H1 (cell line): ENCODE results near the gene RASAL2. TPM values are rescaled to one million over a fixed set of nuclear protein-coding genes. Genes with fewer than 3 reads are reported as not detected.

Source experiments
- CTCF ChIA-PET: fragments of 300-600 bp; sonication (Branson Sonifier 250); formaldehyde crosslinking; loops from one replicate; lab custom pipeline; 2021; ENCODE audit not compliant: partially characterized antibody; lab: Charles Lee
- POLR2A ChIA-PET: fragments of 300-600 bp; sonication (Branson Sonifier 250); formaldehyde crosslinking; loops from one replicate; lab custom pipeline; 2021; ENCODE audit warnings: inconsistent platforms; ENCODE audit not compliant: partially characterized antibody; lab: Charles Lee
- DNase-seq, 2 experiments: peaks; one replicate each; pipeline versions ENCODE4 v3.0.0 to v3.0.0-alpha.2; 2010 to 2022; ENCODE audit warnings: low spot score in 2 of 2, low read depth in 1 of 2, mixed read lengths in 1 of 2
- FAIRE-seq: peaks from 2 replicates; lab custom pipeline; 2011; peaks lifted over from hg19 to GRCh38; lab: Jason Lieb, UNC
- H2AFZ ChIP-seq: 2 replicates; pipeline ENCODE4 v1.8.1; 2012; ENCODE audit warnings: low read length, inconsistent platforms
- H2AK5ac ChIP-seq: 2 replicates; pipeline ENCODE4 v1.6.1; 2013; ENCODE audit warnings: low read depth, low read length
- H2BK120ac ChIP-seq: replicated peaks from 2 replicates; pipeline ENCODE3; 2013; ENCODE audit warnings: low read depth, low read length, inconsistent platforms
- H2BK12ac ChIP-seq: 2 replicates; pipeline ENCODE4 v1.6.1; 2013; ENCODE audit warnings: low read depth, low read length
- H2BK15ac ChIP-seq: 2 replicates; pipeline ENCODE4 v1.6.1; 2013; ENCODE audit warnings: low read length
- H2BK20ac ChIP-seq: 2 replicates; pipeline ENCODE4 v1.6.1; 2013; ENCODE audit warnings: low read length
- H2BK5ac ChIP-seq: 2 replicates; pipeline ENCODE4 v1.6.1; 2013; ENCODE audit warnings: low read depth, low read length
- H3K14ac ChIP-seq: 2 replicates; pipeline ENCODE4 v1.6.1; 2013; ENCODE audit warnings: inconsistent platforms; ENCODE audit not compliant: insufficient read length
- H3K18ac ChIP-seq: 2 replicates; pipeline ENCODE4 v1.6.1; 2013; ENCODE audit warnings: low read length; ENCODE audit errors: extremely low read depth
- H3K23ac ChIP-seq: 2 replicates; pipeline ENCODE4 v1.6.1; 2013; ENCODE audit warnings: inconsistent platforms; ENCODE audit not compliant: insufficient read length
- H3K23me2 ChIP-seq: 2 replicates; pipeline ENCODE4 v1.6.1; 2013; ENCODE audit warnings: low read depth, low read length
- H3K27ac ChIP-seq: 2 replicates; pipeline ENCODE4 v1.6.1; 2011; ENCODE audit warnings: low read depth, low read length, inconsistent platforms
- H3K27me3 ChIP-seq, 4 experiments: replicated peaks in 1 of 4; 1 replicate in 1 of 4; 2 replicates in 3 of 4; pipeline versions ENCODE4 v1.6.1 to v1.8.1; 2011 to 2013; ENCODE audit warnings: low read length in 3 of 4, mild to moderate bottlenecking in 3 of 4, inconsistent platforms in 2 of 4, mixed read lengths in 2 of 4, moderate library complexity in 1 of 4; ENCODE audit not compliant: control insufficient read depth in 3 of 4, insufficient read depth in 3 of 4; ENCODE audit errors: extremely low read depth in 1 of 4
- H3K36me3 ChIP-seq, 4 experiments: 2 replicates each; pipeline versions ENCODE4 v1.6.1 to v1.8.1; 2011 to 2013; ENCODE audit warnings: mild to moderate bottlenecking in 4 of 4, low read length in 3 of 4, moderate library complexity in 2 of 4, control low read depth in 1 of 4, inconsistent platforms in 1 of 4; ENCODE audit not compliant: insufficient read depth in 4 of 4, control insufficient read depth in 2 of 4
- H3K4ac ChIP-seq: replicated peaks from 2 replicates; pipeline ENCODE3; 2013; ENCODE audit warnings: low read length, low read depth, mixed read lengths, inconsistent platforms; ENCODE audit not compliant: insufficient read length
- H3K4me1 ChIP-seq, 4 experiments: replicated peaks in 1 of 4; 1 replicate in 1 of 4; 2 replicates in 3 of 4; pipeline versions ENCODE4 v1.6.1 to v1.8.1; 2011 to 2013; ENCODE audit warnings: low read length in 3 of 4, inconsistent platforms in 2 of 4, mixed read lengths in 1 of 4; ENCODE audit not compliant: insufficient read depth in 4 of 4, control insufficient read depth in 3 of 4
- H3K4me2 ChIP-seq, 2 experiments: 2 replicates each; pipeline versions ENCODE4 v1.6.1 to v1.8.1; 2011 to 2013; ENCODE audit warnings: low read depth in 2 of 2, low read length in 2 of 2, control low read depth in 1 of 2, inconsistent platforms in 1 of 2, mild to moderate bottlenecking in 1 of 2; ENCODE audit not compliant: insufficient read depth in 1 of 2
- H3K4me3 ChIP-seq, 4 experiments: fragments of 200-600, 300-600 bp in 1 of 4; sonication (generic), shearing (Covaris generic), sonication (Bioruptor Twin) in 1 of 4; 2 replicates each; pipeline versions ENCODE4 v1.5.1 to v1.8.1; 2011 to 2016; ENCODE audit warnings: low read length in 4 of 4, low read depth in 3 of 4, control low read depth in 2 of 4, inconsistent platforms in 2 of 4, mild to moderate bottlenecking in 2 of 4, mixed read lengths in 1 of 4, moderate library complexity in 1 of 4; ENCODE audit not compliant: insufficient read depth in 2 of 4; ENCODE audit errors: extremely low read depth in 1 of 4
- H3K56ac ChIP-seq: replicated peaks from 2 replicates; pipeline ENCODE3; 2013; ENCODE audit warnings: low read depth, mild to moderate bottlenecking, mixed read lengths, low read length, inconsistent platforms; ENCODE audit not compliant: insufficient read length
- H3K79me1 ChIP-seq: 2 replicates; pipeline ENCODE4 v1.6.1; 2013; ENCODE audit warnings: low read depth, low read length, control low read depth
- H3K79me2 ChIP-seq, 2 experiments: 2 replicates each; pipeline versions ENCODE4 v1.6.1 to v1.8.1; 2012 to 2013; ENCODE audit warnings: low read length in 2 of 2, mild to moderate bottlenecking in 2 of 2, inconsistent platforms in 1 of 2; ENCODE audit not compliant: insufficient read depth in 2 of 2, control insufficient read depth in 1 of 2
- H3K9ac ChIP-seq, 4 experiments: replicated peaks in 1 of 4; 1 replicate in 1 of 4; 2 replicates in 3 of 4; pipeline versions ENCODE4 v1.6.1 to v1.8.1; 2011 to 2013; ENCODE audit warnings: low read depth in 3 of 4, low read length in 3 of 4, control low read depth in 2 of 4, mild to moderate bottlenecking in 2 of 4, moderate library complexity in 2 of 4, inconsistent platforms in 1 of 4; ENCODE audit errors: extremely low read depth in 1 of 4
- H3K9me3 ChIP-seq, 2 experiments: 2 replicates each; pipeline versions ENCODE4 v1.6.1 to v1.8.1; 2012 to 2013; ENCODE audit warnings: mild to moderate bottlenecking in 2 of 2, moderate library complexity in 2 of 2, control low read depth in 1 of 2, inconsistent platforms in 1 of 2, low read depth in 1 of 2, low read length in 1 of 2, mixed read lengths in 1 of 2; ENCODE audit not compliant: insufficient read depth in 2 of 2
- H4K20me1 ChIP-seq, 2 experiments: replicated peaks in 1 of 2; 2 replicates each; pipeline versions ENCODE3 to v1.8.1; 2011 to 2013; ENCODE audit warnings: inconsistent platforms in 2 of 2, low read length in 2 of 2, mild to moderate bottlenecking in 1 of 2; ENCODE audit not compliant: insufficient read depth in 2 of 2, control insufficient read depth in 1 of 2
- H4K5ac ChIP-seq: 2 replicates; pipeline ENCODE4 v1.6.1; 2013; ENCODE audit warnings: low read length, low read depth, mixed read lengths, inconsistent platforms; ENCODE audit not compliant: insufficient read length
- H4K8ac ChIP-seq: 2 replicates; pipeline ENCODE4 v1.8.0; 2013; ENCODE audit warnings: mild to moderate bottlenecking, moderate library complexity, low read length, inconsistent platforms; ENCODE audit not compliant: insufficient read depth; ENCODE audit errors: extremely low read depth
- H4K91ac ChIP-seq: replicated peaks from 2 replicates; pipeline ENCODE3; 2013; ENCODE audit warnings: low read length, mixed read lengths, inconsistent platforms; ENCODE audit not compliant: insufficient read length
- SP2 ChIP-seq: IDR thresholded peaks from 2 replicates; pipeline ENCODE4 v1.6.1; 2012; ENCODE audit warnings: mild to moderate bottlenecking, low read length, inconsistent platforms
- WGBS, 2 experiments: shearing (Covaris generic) in 1 of 2; methylation state at CpG; one replicate each; pipeline versions ENCODE4 v1.1.6 to v1.1.7; 2013 to 2015; ENCODE audit warnings: low lambda C conversion rate in 2 of 2, mixed read lengths in 2 of 2, inconsistent platforms in 1 of 2, low coverage in 1 of 2, missing lambda C conversion rate in 1 of 2; ENCODE audit not compliant: insufficient replicate concordance in 2 of 2, insufficient coverage in 1 of 2, insufficient read length in 1 of 2; ENCODE audit errors: extremely low coverage in 1 of 2, missing lambda C conversion rate in 1 of 2; 5-methylcytosine and 5-hydroxymethylcytosine counted together
- polyA plus RNA-seq, 7 experiments: library from polyadenylated mRNA; depleted of rRNA in 3 of 7; stranded (reverse) in 5 of 7; unstranded in 2 of 7; fragments of >200 nt in 5 of 7; fragments of 200-250 nt in 2 of 7; gene quantifications; 1 replicate in 5 of 7; 2 replicates in 1 of 7; 4 replicates in 1 of 7; pipeline versions ENCODE4 v1.2.1 to v1.2.3, GENCODE V29; 2011 to 2013; ENCODE audit warnings: missing spikeins in 2 of 7, mixed read lengths in 2 of 7
- total RNA-seq: library from RNA; stranded (reverse); fragmentation: NEBNext Ultra II Directional; extraction: Animal tissue kit (Norgen Biotek cat#: 25700); gene quantifications from 2 replicates; pipeline ENCODE4 v1.2.1, GENCODE V29; 2021

Gene RASAL2
- total and polyA plus RNA-seq, 2 of the 8 experiments (the other 6 are each of a cell fraction or from before 2014, with no cell fraction given) = 15.9 to 32.5 TPM

DNA sequence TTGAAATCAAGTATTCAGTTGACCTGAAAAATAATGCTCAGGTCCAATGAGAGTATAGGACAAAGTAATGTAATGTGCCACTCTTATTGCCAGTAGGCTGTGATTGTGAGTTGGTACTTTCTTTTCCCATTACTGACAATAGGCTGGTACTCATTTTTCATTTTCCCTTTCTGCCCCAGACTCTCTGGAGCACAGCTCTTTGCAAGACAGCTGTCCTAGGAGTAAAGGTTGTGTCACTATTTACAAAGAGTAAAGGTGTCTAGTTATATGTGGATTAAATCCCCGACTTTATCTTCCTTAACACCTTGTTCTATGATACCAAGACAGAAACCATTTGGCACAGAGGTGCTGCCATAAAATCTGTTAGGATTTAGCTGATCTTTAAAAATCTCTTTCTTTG lies 32.3 kb upstream of the RASAL2 start:
- no peak overlapping the region for H3K18ac ChIP-seq
- H4K20me1 ChIP-seq = no peaks in the 10 kb centered on the region
- no peaks in the 10 kb centered on the region for H3K36me3 ChIP-seq
- H2BK15ac ChIP-seq = no peak overlapping the region
- no peak overlapping the region for H3K9ac ChIP-seq
- ChIA-PET POLR2A (interaction anchor here (1.2 to 1.5 kb wide), 4 partner anchors 10 to 33 kb away, joined by 3 to 7 read pairs (median 4); no protein-coding TSS in a partner anchor), CTCF (interaction anchor here (0.5 to 2.1 kb wide), 6 partner anchors 12 to 749 kb away, joined by 4 to 7 read pairs (median 5); partner anchors contain the start of gene RASAL2)
- FAIRE-seq = no peak
- no peak overlapping the region for H2AK5ac ChIP-seq
- H3K23ac ChIP-seq = no peak overlapping the region
- H3K4ac ChIP-seq = no peak overlapping the region
- H3K4me2 ChIP-seq = peak overlapping the region; percentile 50 to 51
- no peaks in the 10 kb centered on the region for H3K9me3 ChIP-seq
- H3K27me3 ChIP-seq = no peaks in the 10 kb centered on the region
- no peaks in the 10 kb centered on the region for H3K79me1 ChIP-seq
- no peak for DNase-seq
- no peak overlapping the region for H4K8ac ChIP-seq
- no peak overlapping the region for H3K27ac ChIP-seq
- no peak overlapping the region for H2AFZ ChIP-seq
- peak overlapping the region; percentile 67; the same call in 1 of the 2 replicates for H2BK20ac ChIP-seq
- no peaks in the 10 kb centered on the region for H3K23me2 ChIP-seq
- H4K91ac ChIP-seq = peak overlapping the region; percentile 37
- H2BK120ac ChIP-seq = peak overlapping the region; percentile 65
- WGBS, 2 experiments = 88% methylated on average over 1 of the region's 1 CpG; no CpG with 5 or more reads in 1 of the 2 experiments
- H2BK12ac ChIP-seq = no peak overlapping the region
- peak overlapping the region in 1 of 4 experiments; percentile 29; a peak in 2 of 8 replicates for H3K4me3 ChIP-seq
- peak overlapping the region; percentile 8; the same call in 1 of the 2 replicates for H2BK5ac ChIP-seq
- no peak overlapping the region for H4K5ac ChIP-seq
- H3K14ac ChIP-seq = no peak overlapping the region
- peaks cover 2 to 28% (median 9%) of the 10 kb centered on the region in 4 experiments; a peak in 6 of 7 replicates for H3K4me1 ChIP-seq
- no peaks in the 10 kb centered on the region for H3K79me2 ChIP-seq
- no peak overlapping the region for H3K56ac ChIP-seq
- TF ChIP-seq SP2 = no peak
